Activated naive CD4-positive, alpha-beta T cell treated with anti-CD3 and anti-CD28 coated beads, Interleukin-2, amount 50 U/mL, for 16 hours (primary cell): ENCODE data around the gene TRMT5.

ENCODE experiments used
- DNase-seq: peaks from one replicate; pipeline ENCODE4 v3.0.0-alpha.2; 2020

TRMT5 gene

DNA sequence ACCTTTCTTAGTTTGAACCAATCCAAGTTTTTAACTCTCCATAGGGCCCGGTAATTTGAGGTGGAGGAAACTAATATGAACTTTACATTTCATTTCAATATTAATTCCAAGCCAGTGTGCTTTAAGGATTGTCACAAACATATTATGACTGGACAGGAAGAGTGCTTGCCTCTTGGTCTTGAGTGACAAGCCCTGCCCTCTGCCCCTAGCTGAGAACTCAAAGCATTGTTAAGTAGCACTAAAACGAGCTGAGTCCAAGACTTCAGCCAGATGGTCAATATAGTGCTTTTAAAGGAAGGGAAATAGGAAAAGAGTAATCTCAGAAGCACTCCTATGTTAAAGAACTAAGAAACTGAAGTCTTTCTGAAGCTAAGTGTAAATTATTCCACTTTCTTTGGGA lies 17.1 kb downstream of the TRMT5 start:
- DNase-seq = no peak

- DNase-seq = no peak
Observed at GRCh38 chr14:60958146-60958545, 22.7 kb downstream of the TRMT5 start.

DNA sequence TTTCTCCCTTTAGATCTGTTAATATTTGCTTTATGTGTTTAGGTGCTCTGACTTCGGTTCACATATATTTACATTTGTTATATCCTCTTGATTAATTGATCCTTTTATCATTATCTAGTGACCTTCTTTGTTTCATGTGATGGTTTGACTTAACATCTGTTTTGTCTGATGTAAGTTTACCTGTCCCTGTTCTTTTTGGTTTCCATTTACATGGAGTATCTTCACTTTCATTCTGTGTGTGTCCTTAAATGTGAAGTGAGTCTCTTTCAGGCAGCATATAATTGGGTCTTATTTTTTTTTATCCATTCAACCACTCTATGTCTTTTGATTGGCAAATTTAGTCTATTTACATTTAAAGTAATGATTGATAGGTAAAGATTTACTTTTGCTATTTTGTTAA lies 24.2 kb downstream of the TRMT5 start:
- no peak for DNase-seq

GRCh38 chr14:60956202-60956601 lies 24.7 kb downstream of the TRMT5 start:
- no peak for DNase-seq

DNA sequence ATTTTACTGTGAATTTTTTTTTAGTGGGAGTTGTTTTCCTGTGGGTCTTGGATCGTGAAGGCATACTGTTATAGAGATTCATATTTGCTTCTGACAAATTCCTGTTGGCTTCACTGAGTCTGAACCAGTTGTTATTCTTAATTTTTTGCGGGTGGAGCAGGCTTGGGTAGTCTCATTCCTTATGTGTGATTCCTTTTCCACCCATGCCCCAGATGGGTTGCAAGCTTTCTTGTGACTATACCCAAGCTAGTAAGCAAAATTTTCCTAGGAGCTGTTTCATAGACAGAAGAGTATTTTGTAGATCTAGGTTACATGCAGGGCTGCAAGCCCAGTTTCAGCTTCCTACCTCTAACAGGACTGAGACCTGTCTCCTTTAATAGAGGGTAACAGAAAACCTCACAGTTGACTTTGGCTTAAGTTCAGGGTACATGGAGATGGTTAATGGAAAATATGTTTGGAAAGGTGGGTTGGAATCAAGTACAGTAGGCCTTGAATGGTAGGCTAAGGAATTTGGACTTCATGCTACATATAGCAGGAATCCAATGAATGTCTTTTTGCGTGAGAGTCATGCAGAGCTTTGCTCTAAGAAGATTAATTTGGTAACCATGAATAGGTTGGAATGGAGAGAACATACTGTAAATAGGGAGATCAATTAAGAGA lies 29.0 kb downstream of the TRMT5 start:
- no peak for DNase-seq

DNA sequence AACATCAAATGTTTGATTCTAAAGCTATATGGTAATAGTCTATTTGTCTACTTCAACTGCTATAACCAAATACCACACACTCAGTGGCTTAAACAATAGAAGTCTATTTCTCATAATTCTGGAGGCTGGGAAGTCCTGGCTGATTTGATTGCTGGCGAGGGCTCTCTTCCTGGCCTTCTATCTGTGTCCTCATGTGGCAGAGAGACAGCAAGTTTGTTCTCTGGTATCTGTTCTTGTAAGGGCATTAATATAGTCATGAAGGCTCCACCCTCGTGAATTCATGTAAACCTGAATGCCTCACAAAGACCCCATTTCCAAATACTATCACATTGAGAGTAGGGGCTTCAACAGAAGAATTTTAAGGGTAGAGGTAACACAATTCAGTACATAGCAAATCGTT lies 34.1 kb downstream of the TRMT5 start:
- DNase-seq = no peak

GRCh38 chr14:60945984-60946383 lies 34.9 kb downstream of the TRMT5 start:
- no peak for DNase-seq

DNA sequence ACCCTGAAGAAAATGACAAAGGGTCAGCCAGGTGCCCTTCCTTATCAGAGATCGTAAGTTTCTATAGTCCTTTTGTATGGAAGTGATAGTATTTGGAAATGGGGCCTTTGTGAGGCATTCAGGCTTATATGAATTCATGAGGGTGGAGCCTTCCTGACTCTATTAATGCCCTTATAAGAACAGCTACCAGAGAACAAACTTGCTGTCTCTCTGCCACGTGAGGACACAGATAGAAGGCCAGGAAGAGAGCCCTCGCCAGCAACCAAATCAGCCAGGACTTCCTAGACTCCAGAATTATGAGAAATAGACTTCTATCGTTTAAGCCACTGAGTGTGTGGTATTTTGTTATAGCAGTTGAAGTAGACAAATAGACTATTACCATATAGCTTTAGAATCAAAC lies 36.7 kb downstream of the TRMT5 start:
- DNase-seq = no peak

DNA sequence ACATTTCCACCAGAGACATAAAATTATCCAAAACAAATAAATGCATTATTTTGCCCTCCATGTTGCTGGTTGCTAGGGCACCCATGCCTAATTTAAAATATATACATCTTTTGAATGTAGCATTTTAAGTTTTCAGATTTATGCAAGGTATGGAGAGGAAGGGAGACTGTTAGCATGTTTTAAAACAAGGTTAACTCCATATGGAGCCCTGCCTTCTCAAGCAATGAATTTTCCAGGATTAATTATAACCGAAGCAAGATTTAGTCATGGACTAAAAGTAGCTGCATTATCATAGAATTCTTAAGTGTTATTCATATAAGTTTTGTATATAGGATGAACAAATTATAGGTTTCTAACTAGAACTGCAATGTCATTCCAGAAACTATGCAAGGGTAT lies 37.2 kb downstream of the TRMT5 start:
- no peak for DNase-seq

DNA sequence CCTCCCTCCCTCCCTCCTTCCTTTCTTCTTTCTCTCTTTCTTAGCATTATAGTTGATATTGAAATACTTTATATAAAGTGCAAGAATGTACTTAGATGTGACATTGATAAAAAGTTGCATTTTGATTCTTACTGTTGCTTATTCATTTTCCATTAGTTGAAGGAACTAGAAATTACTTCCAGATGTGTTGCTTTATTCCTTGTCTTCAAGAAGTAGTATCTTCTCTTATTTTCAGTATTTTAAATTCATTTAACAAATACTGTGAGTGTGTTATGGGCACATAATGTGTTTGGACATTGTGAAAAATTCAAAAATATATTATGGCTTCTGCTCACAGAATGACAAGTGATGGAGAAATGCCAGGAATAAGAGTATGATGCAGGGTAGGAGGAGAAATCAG lies 45.6 kb downstream of the TRMT5 start:
- DNase-seq = no peak

DNA sequence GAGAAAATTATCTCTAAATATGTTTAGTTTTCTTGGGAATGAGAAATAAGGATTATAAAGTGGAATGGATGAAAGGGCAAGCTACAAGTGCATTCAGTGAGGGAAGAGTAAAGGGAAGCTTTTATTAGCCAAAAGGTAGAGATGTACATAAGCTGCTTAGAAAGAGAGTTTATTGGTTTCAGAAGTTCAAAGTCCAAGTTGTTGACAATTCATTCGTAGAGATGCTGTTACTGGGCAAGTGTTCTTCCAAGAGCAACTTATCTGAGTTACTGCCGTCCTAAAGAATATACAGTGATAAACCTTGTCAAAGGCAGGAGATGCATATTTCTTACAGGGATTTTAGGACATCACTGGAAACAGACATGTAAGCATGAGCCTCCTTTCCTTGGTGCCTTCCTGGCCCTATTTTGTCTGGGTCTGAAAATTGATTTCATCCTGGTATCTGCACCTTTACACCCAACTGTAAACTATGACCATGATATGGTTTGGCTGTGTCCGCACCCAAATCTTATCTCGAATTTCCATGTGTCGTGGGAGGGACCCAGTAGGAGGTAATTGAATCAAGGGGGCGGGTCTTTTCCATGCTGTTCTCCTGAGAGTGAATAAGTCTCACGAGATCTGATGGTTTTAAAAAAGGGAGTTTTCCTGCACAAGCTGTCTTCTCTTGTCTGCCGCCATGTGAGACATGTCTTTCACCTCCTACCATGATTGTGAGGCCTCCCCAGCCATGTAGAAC lies 46.8 kb downstream of the TRMT5 start:
- DNase-seq = no peak

- DNase-seq = no peak
Observed at GRCh38 chr14:60931218-60931617, 49.7 kb downstream of the TRMT5 start.

- no peak for DNase-seq
Observed at GRCh38 chr14:60926002-60926401, 54.9 kb downstream of the TRMT5 start.

DNA sequence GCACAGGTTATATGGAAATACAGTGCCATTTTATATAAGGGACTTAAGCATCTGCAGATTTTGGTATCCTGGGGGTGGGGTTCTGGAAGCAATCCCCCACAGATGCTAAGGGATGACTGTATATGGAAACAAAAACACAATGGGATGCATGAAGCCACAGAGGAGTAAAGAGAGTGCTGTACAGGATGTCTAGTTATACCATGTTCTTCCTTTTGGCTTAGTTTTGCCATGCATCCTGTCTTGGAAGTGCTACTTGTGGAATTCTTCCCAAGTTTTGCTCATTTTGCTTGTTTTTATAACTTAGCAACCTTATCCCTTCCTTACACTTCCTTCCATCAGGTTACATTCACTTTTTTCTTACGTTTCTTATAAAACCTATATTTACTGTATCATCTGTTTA lies 55.6 kb downstream of the TRMT5 start:
- no peak for DNase-seq

DNA sequence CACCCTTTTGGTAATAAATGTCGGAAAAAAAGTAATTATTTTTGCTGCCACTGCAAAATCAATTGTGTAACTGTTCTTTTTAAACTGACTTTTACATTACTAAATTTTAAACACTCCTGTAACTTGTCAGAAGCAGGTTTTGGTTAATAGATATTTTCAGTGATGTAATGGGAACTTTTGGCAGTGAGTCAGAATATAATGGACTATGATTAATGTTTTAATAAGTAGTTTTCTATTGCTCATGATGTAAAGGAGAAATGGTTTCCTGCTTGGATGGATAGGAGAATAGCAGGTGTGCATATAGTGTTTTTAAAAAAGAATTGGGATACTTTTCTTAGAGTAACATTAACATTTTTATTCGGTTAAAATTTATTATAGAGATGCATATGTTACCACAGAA lies 58.8 kb downstream of the TRMT5 start:
- no peak for DNase-seq
